Naive B cell (primary cell): ENCODE measurements around the gene FBXW9. TPM values are rescaled to one million over a fixed set of nuclear protein-coding genes. Genes with fewer than 3 reads are reported as not detected.
"Not testable (repeated sequence)": the region's sequence is repeated elsewhere in the genome, so short reads cannot be mapped to it uniquely, and the experiment has no call there.

Source experiments
- ATAC-seq, 2 donors: fragments of 150-1000 bp; cut with Tn5 transposase; 2 replicates each; pipeline ENCODE4 v1.10.0; 2021; ENCODE audit warnings: low read depth in 2 of 2, mild to moderate bottlenecking in 2 of 2, moderate library complexity in 2 of 2
- DNase-seq: peaks from one replicate; pipeline ENCODE4 v3.0.0; 2022
- H3K27ac Mint-ChIP-seq, 6 donors: one replicate each; pipeline ENCODE4 v1.8.0; 2020 to 2022; ENCODE audit warnings: mild to moderate bottlenecking in 6 of 6, mixed read lengths in 6 of 6, moderate library complexity in 5 of 6, inconsistent platforms in 2 of 6
- H3K27me3 Mint-ChIP-seq, 3 donors: one replicate each; pipeline ENCODE4 v1.8.0; 2021 to 2022; ENCODE audit warnings: mixed read lengths in 3 of 3, mild to moderate bottlenecking in 1 of 3
- H3K36me3 Mint-ChIP-seq, 2 donors: one replicate each; pipeline ENCODE4 v1.8.0; 2020 to 2022; ENCODE audit warnings: mixed read lengths in 2 of 2, inconsistent platforms in 1 of 2, mild to moderate bottlenecking in 1 of 2
- H3K4me1 Mint-ChIP-seq, 3 donors: one replicate each; pipeline ENCODE4 v1.8.0; 2020 to 2022; ENCODE audit warnings: mixed read lengths in 3 of 3, inconsistent platforms in 1 of 3, mild to moderate bottlenecking in 1 of 3, moderate library complexity in 1 of 3
- H3K4me3 Mint-ChIP-seq, 8 donors: one replicate each; pipeline ENCODE4 v1.8.0; 2020 to 2022; ENCODE audit warnings: mild to moderate bottlenecking in 8 of 8, mixed read lengths in 8 of 8, moderate library complexity in 8 of 8, inconsistent platforms in 2 of 8
- H3K9me3 Mint-ChIP-seq, 7 donors: one replicate each; pipeline ENCODE4 v1.8.0; 2020 to 2022; ENCODE audit warnings: mixed read lengths in 7 of 7, mild to moderate bottlenecking in 5 of 7, inconsistent platforms in 2 of 7, moderate library complexity in 1 of 7
- polyA plus RNA-seq, 6 donors: library from polyadenylated mRNA; unstranded; fragments of 300-500 nt; fragmentation: Illumina TruSeq; gene quantifications; one replicate each; pipeline ENCODE4 v1.2.3, GENCODE V29; 2021; ENCODE audit warnings: low read depth in 6 of 6

Gene FBXW9
- polyA plus RNA-seq, 6 donors from 2014 or later, result 2.0 to 5.8 (median 4.9) TPM

GRCh38 chr19:12723641-12724426 lies 27.4 kb upstream of the FBXW9 start, which contains the start of gene TNPO2:
Gene TNPO2 (minus strand): TSS chr19:12723932. CDS start chr19:12720977, 2,955 bp downstream.
- Mint-ChIP-seq H3K4me1 (peaks cover 37 to 58% (median 55%) of the 10 kb centered on the region in 3 donors), H3K9me3 (no peaks in the 10 kb centered on the region), H3K27ac (peak within 1 kb of the TSS; percentile 91 to 99 (median 94)), H3K36me3 (no peaks in the 10 kb centered on the region), H3K4me3 (peak within 1 kb of the TSS; percentile 85 to 98 (median 96)), H3K27me3 (no peaks in the 10 kb centered on the region)
- ATAC-seq, result peak; percentile 35 to 38
- peak; percentile 56 for DNase-seq

GRCh38 chr19:12723381-12723640 lies 26.9 kb upstream of the FBXW9 start:
- Mint-ChIP-seq H3K27me3 (no peaks in the 10 kb centered on the region), H3K27ac (peak overlapping the region in 5 of 6 donors; percentile 1 to 96 (median 91)), H3K36me3 (no peaks in the 10 kb centered on the region), H3K4me3 (peak overlapping the region; percentile 85 to 98 (median 96)), H3K9me3 (no peaks in the 10 kb centered on the region), H3K4me1 (peaks cover 37 to 58% (median 50%) of the 10 kb centered on the region in 3 donors)
- DNase-seq, result no peak
- no peak for ATAC-seq

- Mint-ChIP-seq H3K4me3 (peak overlapping the region; percentile 85 to 98 (median 96)), H3K27ac (peak overlapping the region; percentile 79 to 96 (median 93)), H3K27me3 (no peaks in the 10 kb centered on the region), H3K36me3 (no peaks in the 10 kb centered on the region), H3K9me3 (no peaks in the 10 kb centered on the region), H3K4me1 (peaks cover 37 to 55% (median 44%) of the 10 kb centered on the region in 3 donors)
- DNase-seq (peak; percentile 90), ATAC-seq (peak; percentile 91 to 92)
Measured at GRCh38 chr19:12722566-12723380, 26.3 kb upstream of the FBXW9 start.

- peak overlapping the region; percentile 85 to 98 (median 96) for H3K4me3 Mint-ChIP-seq
- H3K27me3 Mint-ChIP-seq, result no peaks in the 10 kb centered on the region
- H3K36me3 Mint-ChIP-seq, result no peaks in the 10 kb centered on the region
- H3K27ac Mint-ChIP-seq, result peak overlapping the region; percentile 63 to 96 (median 91)
- no peaks in the 10 kb centered on the region for H3K9me3 Mint-ChIP-seq
- peaks cover 37 to 54% (median 44%) of the 10 kb centered on the region in 3 donors for H3K4me1 Mint-ChIP-seq
- DNase-seq (peak; percentile 42), ATAC-seq (peak; percentile 50 to 58)
Measured at GRCh38 chr19:12721656-12722565, 25.5 kb upstream of the FBXW9 start.

GRCh38 chr19:12720851-12721655 lies 24.6 kb upstream of the FBXW9 start:
- H3K27ac Mint-ChIP-seq, result peak overlapping the region; percentile 57 to 95 (median 84)

GRCh38 chr19:12720296-12720695 lies 23.9 kb upstream of the FBXW9 start:
- no peaks in the 10 kb centered on the region for H3K9me3 Mint-ChIP-seq
- DNase-seq, result no peak
- H3K4me3 Mint-ChIP-seq, result peak overlapping the region; percentile 54 to 89 (median 79)
- peaks cover 32 to 54% (median 38%) of the 10 kb centered on the region in 3 donors for H3K4me1 Mint-ChIP-seq
- ATAC-seq, result no peak
- H3K27me3 Mint-ChIP-seq, result no peaks in the 10 kb centered on the region
- H3K36me3 Mint-ChIP-seq, result no peaks in the 10 kb centered on the region
- H3K27ac Mint-ChIP-seq, result peak overlapping the region in 2 of 6 donors; percentile 57 to 95

More at GRCh38 chr19:12720851-12721655, 24.6 kb upstream of the FBXW9 start:
- Mint-ChIP-seq H3K27me3 (no peaks in the 10 kb centered on the region), H3K4me3 (peak overlapping the region; percentile 85 to 96 (median 92)), H3K4me1 (peaks cover 32 to 54% (median 38%) of the 10 kb centered on the region in 3 donors), H3K9me3 (no peaks in the 10 kb centered on the region), H3K36me3 (no peaks in the 10 kb centered on the region)
- no peak for DNase-seq
- no peak for ATAC-seq

- H3K27me3 Mint-ChIP-seq, result no peaks in the 10 kb centered on the region
- H3K27ac Mint-ChIP-seq, result peak overlapping the region in 2 of 6 donors; percentile 9 to 42
- no peaks in the 10 kb centered on the region for H3K9me3 Mint-ChIP-seq
- DNase-seq (no peak), ATAC-seq (no peak)
- peaks cover 6 to 24% (median 7%) of the 10 kb centered on the region in 3 donors for H3K4me1 Mint-ChIP-seq
- no peaks in the 10 kb centered on the region for H3K36me3 Mint-ChIP-seq
- peak overlapping the region in 1 of 8 donors; percentile 36 for H3K4me3 Mint-ChIP-seq
Measured at GRCh38 chr19:12715929-12716328, 19.5 kb upstream of the FBXW9 start.

- DNase-seq (no peak), ATAC-seq (no peak)
- no peaks in the 10 kb centered on the region for H3K27me3 Mint-ChIP-seq
- peaks cover 0 to 7% of the 10 kb centered on the region in 2 donors for H3K36me3 Mint-ChIP-seq
- H3K4me3 Mint-ChIP-seq, result no peak overlapping the region
- H3K27ac Mint-ChIP-seq, result no peak overlapping the region
- H3K4me1 Mint-ChIP-seq, result peaks cover 0 to 17% (median 0%) of the 10 kb centered on the region in 3 donors
- no peaks in the 10 kb centered on the region for H3K9me3 Mint-ChIP-seq
Measured at GRCh38 chr19:12715102-12715501, 18.7 kb upstream of the FBXW9 start.

GRCh38 chr19:12713304-12713703 lies 16.9 kb upstream of the FBXW9 start:
- H3K4me3 Mint-ChIP-seq, DNase-seq, H3K4me1 Mint-ChIP-seq, ATAC-seq, H3K27ac Mint-ChIP-seq, H3K27me3 Mint-ChIP-seq, H3K36me3 Mint-ChIP-seq, H3K9me3 Mint-ChIP-seq: not testable (repeated sequence)

- not testable (repeated sequence) for H3K27ac Mint-ChIP-seq, H3K4me3 Mint-ChIP-seq, DNase-seq, H3K36me3 Mint-ChIP-seq, H3K4me1 Mint-ChIP-seq, H3K27me3 Mint-ChIP-seq, ATAC-seq, H3K9me3 Mint-ChIP-seq
Measured at GRCh38 chr19:12712077-12712476, 15.6 kb upstream of the FBXW9 start.

- Mint-ChIP-seq H3K4me1 (no peaks in the 10 kb centered on the region), H3K36me3 (peaks cover 0 to 7% of the 10 kb centered on the region in 2 donors), H3K4me3 (no peak overlapping the region), H3K27ac (no peak overlapping the region), H3K27me3 (no peaks in the 10 kb centered on the region), H3K9me3 (no peaks in the 10 kb centered on the region)
- ATAC-seq (no peak), DNase-seq (no peak)
Measured at GRCh38 chr19:12711187-12711586, 14.8 kb upstream of the FBXW9 start.

GRCh38 chr19:12708641-12709040 lies 12.2 kb upstream of the FBXW9 start:
- H3K36me3 Mint-ChIP-seq, result peaks cover 0 to 9% of the 10 kb centered on the region in 2 donors
- no peak overlapping the region for H3K27ac Mint-ChIP-seq
- ATAC-seq, result no peak
- no peaks in the 10 kb centered on the region for H3K27me3 Mint-ChIP-seq
- H3K4me3 Mint-ChIP-seq, result no peak overlapping the region
- DNase-seq, result no peak
- no peaks in the 10 kb centered on the region for H3K4me1 Mint-ChIP-seq
- H3K9me3 Mint-ChIP-seq, result no peaks in the 10 kb centered on the region
